Endothelial cell of umbilical vein (primary cell): ENCODE measurements around the gene ADARB1. TPM values are rescaled to one million over a fixed set of nuclear protein-coding genes. Genes with fewer than 3 reads are reported as not detected.

Source experiments
- BruUV-seq: library from RNA; stranded (reverse); fragments of 400-500 nt; replicated peaks from 2 replicates; lab custom pipeline; 2021; lab: Mats Ljungman, UMichigan
- CTCF ChIA-PET: fragments of 300-600, 350-600 bp; sonication (Branson Sonifier 250); formaldehyde crosslinking; loops from one replicate; lab custom pipeline; 2021; ENCODE audit warnings: antibody characterized with exemption, inconsistent platforms; lab: Charles Lee
- POLR2A ChIA-PET: fragments of 300-600, 350-600 bp; sonication (Branson Sonifier 250); formaldehyde crosslinking; loops from one replicate; lab custom pipeline; 2021; ENCODE audit warnings: antibody characterized with exemption, inconsistent platforms; lab: Charles Lee
- DNase-seq: peaks from one replicate; pipeline ENCODE4 v3.0.0-alpha.2; 2011; ENCODE audit warnings: low read depth, low spot score
- FAIRE-seq: peaks from 2 replicates; lab custom pipeline; 2011; peaks lifted over from hg19 to GRCh38; lab: Jason Lieb, UNC
- H2AFZ ChIP-seq: 2 replicates; pipeline ENCODE4 v1.6.0; 2012; ENCODE audit warnings: low read depth, low read length, control low read depth, inconsistent platforms
- H3K27ac ChIP-seq: 2 replicates; pipeline ENCODE4 v1.5.1; 2011; ENCODE audit warnings: low read depth, mild to moderate bottlenecking, control low read depth, low read length, moderate library complexity; ENCODE audit not compliant: insufficient read depth
- H3K27me3 ChIP-seq, 2 experiments: 2 replicates each; pipeline versions ENCODE4 v1.6.0 to v1.6.1; 2011; ENCODE audit warnings: low read length in 2 of 2, mixed read lengths in 1 of 2; ENCODE audit not compliant: control insufficient read depth in 2 of 2, insufficient read depth in 2 of 2
- H3K36me3 ChIP-seq, 2 experiments: 2 replicates in 1 of 2; 3 replicates in 1 of 2; pipeline ENCODE4 v1.5.1; 2011; ENCODE audit warnings: low read length in 2 of 2, mild to moderate bottlenecking in 1 of 2, moderate library complexity in 1 of 2; ENCODE audit not compliant: control insufficient read depth in 2 of 2, insufficient read depth in 2 of 2; ENCODE audit errors: extremely low read depth in 1 of 2
- H3K4me1 ChIP-seq: 3 replicates; pipeline ENCODE4 v1.5.1; 2011; ENCODE audit warnings: mild to moderate bottlenecking, low read length; ENCODE audit not compliant: control insufficient read depth, insufficient read depth; ENCODE audit errors: extremely low read depth
- H3K4me2 ChIP-seq: 2 replicates; pipeline ENCODE4 v1.6.1; 2011; ENCODE audit warnings: low read length, control low read depth, mixed read lengths; ENCODE audit not compliant: insufficient read depth
- H3K4me3 ChIP-seq, 3 experiments: fragments of 200-600 bp in 1 of 3; sonication (generic), shearing (Covaris generic) in 1 of 3; replicated peaks in 1 of 3; 2 replicates each; pipeline ENCODE4 v1.5.1; 2011 to 2016; ENCODE audit warnings: control low read depth in 3 of 3, low read length in 3 of 3, mild to moderate bottlenecking in 2 of 3, inconsistent platforms in 1 of 3, low read depth in 1 of 3, moderate library complexity in 1 of 3; ENCODE audit not compliant: insufficient read depth in 1 of 3
- H3K79me2 ChIP-seq: 2 replicates; pipeline ENCODE4 v1.6.0; 2012; ENCODE audit warnings: low read length, inconsistent platforms; ENCODE audit not compliant: control insufficient read depth, insufficient read depth
- H3K9ac ChIP-seq: replicated peaks from 2 replicates; pipeline ENCODE3; 2011; ENCODE audit warnings: low read length, control low read depth; ENCODE audit not compliant: insufficient read depth; ENCODE audit errors: extremely low read depth
- H3K9me1 ChIP-seq: replicated peaks from 3 replicates; pipeline ENCODE4 v1.6.0; 2011; ENCODE audit warnings: mild to moderate bottlenecking, low read length; ENCODE audit not compliant: control insufficient read depth, insufficient read depth; ENCODE audit errors: extremely low read depth
- H3K9me3 ChIP-seq: replicated peaks from 2 replicates; pipeline ENCODE4 v1.5.1; 2012; ENCODE audit warnings: low read length, inconsistent platforms; ENCODE audit not compliant: control insufficient read depth, insufficient read depth
- H4K20me1 ChIP-seq: replicated peaks from 2 replicates; pipeline ENCODE3; 2011; ENCODE audit warnings: mild to moderate bottlenecking, low read length; ENCODE audit not compliant: control insufficient read depth, insufficient read depth; ENCODE audit errors: extremely low read depth
- CTCF ChIP-seq, 2 donors: IDR thresholded peaks; 1 replicate in 1 of 2; 2 replicates in 1 of 2; pipeline ENCODE4 v1.5.1; 2011; ENCODE audit warnings: low read length in 2 of 2, mild to moderate bottlenecking in 2 of 2, moderate library complexity in 2 of 2, control low read depth in 1 of 2, inconsistent platforms in 1 of 2, low read depth in 1 of 2; ENCODE audit not compliant: insufficient read depth in 1 of 2; ENCODE audit errors: extremely low read depth in 1 of 2
- EZH2 ChIP-seq: IDR thresholded peaks from 2 replicates; pipeline ENCODE4 v1.6.1; 2012; ENCODE audit warnings: borderline replicate concordance, low read depth, mild to moderate bottlenecking, moderate library complexity, low read length, inconsistent platforms; ENCODE audit not compliant: severe bottlenecking
- FOS ChIP-seq: IDR thresholded peaks from 2 replicates; pipeline ENCODE4 v1.6.1; 2011; ENCODE audit warnings: mild to moderate bottlenecking, low read length, moderate library complexity, borderline replicate concordance; ENCODE audit not compliant: insufficient read depth
- GATA2 ChIP-seq: IDR thresholded peaks from 2 replicates; pipeline ENCODE4 v1.7.0; 2011; ENCODE audit warnings: low read depth, mild to moderate bottlenecking, moderate library complexity, mixed read lengths, low read length; ENCODE audit not compliant: insufficient read length, insufficient read depth
- JUN ChIP-seq: IDR thresholded peaks from 2 replicates; pipeline ENCODE4 v1.6.1; 2011; ENCODE audit warnings: borderline replicate concordance, low read depth; ENCODE audit not compliant: insufficient read length, insufficient read depth
- MAX ChIP-seq: IDR thresholded peaks from 2 replicates; pipeline ENCODE4 v1.6.1; 2011; ENCODE audit not compliant: insufficient read depth, insufficient read length
- MYC ChIP-seq: IDR thresholded peaks from one replicate; pipeline ENCODE4 v1.6.1; 2011; ENCODE audit warnings: mild to moderate bottlenecking, low read depth, low read length
- POLR2A ChIP-seq: IDR thresholded peaks from 2 replicates; pipeline ENCODE4 v1.6.1; 2012; ENCODE audit warnings: low read depth, mild to moderate bottlenecking, control low read depth, low read length
- POLR2AphosphoS5 ChIP-seq: IDR thresholded peaks from 2 replicates; pipeline ENCODE4 v1.6.1; 2012; ENCODE audit warnings: low read depth, mild to moderate bottlenecking, control low read depth, low read length, moderate library complexity; ENCODE audit not compliant: insufficient read depth
- dilution Hi-C: fragments of 300-500 bp; cut with MboI; formaldehyde crosslinking; loops from one replicate; pipeline ENCODE4 v1.15.0; 2019; ENCODE audit warnings: low sequenced_read_pairs; ENCODE audit not compliant: extremely low pct_ligation_motif_present
- intact Hi-C: fragments of 100-400 bp; cut with micrococcal nuclease; formaldehyde crosslinking; loops from one replicate; pipeline ENCODE4 v1.10.0; 2022
- polyA plus RNA-seq, 4 experiments: library from polyadenylated mRNA; depleted of rRNA in 3 of 4; stranded (reverse) in 3 of 4; unstranded in 1 of 4; fragments of >200 nt; gene quantifications; 2 replicates each; pipeline versions ENCODE4 v1.2.1 to v1.2.3, GENCODE V29; 2011 to 2012; ENCODE audit warnings: missing spikeins in 1 of 4
- total RNA-seq: library from RNA; stranded (reverse); gene quantifications from 2 replicates; pipeline ENCODE4 v1.2.3, GENCODE V29; 2021

ADARB1 gene
- total and polyA plus RNA-seq, 2 donors (not counting 3 experiments of a cell fraction or from before 2014, with no cell fraction given): 32.5 to 54.3 TPM

- Histone ChIP-seq H2AFZ (no peak overlapping the region), H4K20me1 (no peaks in the 10 kb centered on the region), H3K36me3 (peaks cover 0 to 8% of the 10 kb centered on the region in 2 experiments), H3K9me1 (no peaks in the 10 kb centered on the region), H3K27me3 (no peaks in the 10 kb centered on the region), H3K4me2 (no peak overlapping the region), H3K27ac (no peak overlapping the region), H3K4me1 (no peaks in the 10 kb centered on the region), H3K4me3 (no peak overlapping the region), H3K79me2 (no peaks in the 10 kb centered on the region), H3K9me3 (no peaks in the 10 kb centered on the region), H3K9ac (no peak overlapping the region)
- TF ChIP-seq FOS (no peak), CTCF (IDR thresholded peaks at IDR 0.05; ENCODE audit: extremely low read depth in 1 of 2, insufficient read depth in 1 of 2, low read depth in 1 of 2, low read length in 2 of 2) (no peak), POLR2AphosphoS5 (no peak), GATA2 (no peak), EZH2 (no peak), POLR2A (no peak), MYC (no peak), MAX (no peak), JUN (no peak)
- dilution Hi-C loops (no loop called here), intact Hi-C loops (no loop called here)
- POLR2A ChIA-PET: interaction anchor here (0.5 kb wide), 1 partner anchor 79 kb away, joined by 3 read pairs; no protein-coding TSS in a partner anchor
- CTCF ChIA-PET: interaction anchor here (1.2 to 2.8 kb wide), 5 partner anchors 10 to 202 kb away, joined by 3 to 12 read pairs (median 4); no protein-coding TSS in a partner anchor
- DNase-seq: no peak
- BruUV-seq: no TSS peak
- no peak for FAIRE-seq
These were observed 77.2 kb downstream of the ADARB1 start for GRCh38 chr21:45151445-45152160.
